Inferior parietal cortex (tissue), 1 donor: Measurements from ENCODE around the gene AK5.

Experiments
- DNase-seq: peaks from one replicate; pipeline ENCODE4 v3.0.0-alpha.2; 2016; ENCODE audit errors: extremely low spot score

AK5 gene

DNA sequence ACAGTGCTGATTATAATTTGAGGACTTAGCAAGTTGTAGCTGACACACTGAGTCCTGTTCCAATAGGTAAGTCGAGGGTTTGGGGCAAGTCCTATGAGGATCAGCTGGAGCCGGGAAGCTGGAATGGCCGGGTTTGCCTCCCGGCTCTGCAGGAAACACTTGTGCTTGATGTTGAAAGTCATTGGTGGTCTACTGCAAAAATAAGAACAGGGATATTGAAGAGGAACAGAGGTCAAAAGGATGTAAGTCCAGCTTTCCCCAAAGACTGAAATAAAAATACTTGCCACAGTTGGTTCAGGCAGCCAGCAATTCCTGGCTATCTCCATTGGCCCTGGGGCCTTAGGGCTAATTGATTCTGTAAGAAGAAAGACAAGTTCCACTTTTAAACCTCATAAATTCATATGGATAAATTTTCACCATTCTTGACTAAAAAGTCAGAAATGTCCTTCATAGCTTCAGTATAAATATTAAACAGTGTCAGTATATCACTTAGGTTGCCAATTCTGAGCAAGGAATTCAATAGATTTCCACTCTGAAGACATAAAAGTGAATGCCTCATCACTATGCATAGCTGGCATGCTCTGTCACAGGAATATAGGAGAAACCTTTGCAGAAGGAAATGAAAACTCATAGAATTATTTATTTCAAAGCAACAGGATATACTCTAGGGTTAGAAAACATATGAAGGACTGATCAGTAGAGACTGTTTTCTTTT, 165.2 kb downstream of the AK5 start:
- no peak for DNase-seq

DNA sequence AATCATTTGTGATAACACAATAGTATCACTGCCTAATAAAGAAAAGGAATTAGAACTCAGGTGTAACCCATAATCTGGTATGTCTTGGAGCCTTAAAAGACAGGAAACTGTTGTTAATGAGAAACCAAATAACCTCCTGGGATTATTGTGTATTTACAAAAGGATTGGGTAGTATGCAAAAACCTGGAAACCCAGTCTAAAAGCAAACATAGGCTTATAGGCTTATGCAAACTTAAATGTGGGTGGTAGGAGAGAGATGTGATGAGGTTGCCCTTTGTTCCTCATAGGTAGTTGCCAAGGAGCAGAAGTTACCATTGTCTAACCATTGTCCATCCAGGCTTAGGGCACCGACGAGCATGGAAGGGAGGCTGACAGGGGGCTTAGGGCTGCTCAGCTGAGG, 165.8 kb downstream of the AK5 start:
- DNase-seq: no peak

DNA sequence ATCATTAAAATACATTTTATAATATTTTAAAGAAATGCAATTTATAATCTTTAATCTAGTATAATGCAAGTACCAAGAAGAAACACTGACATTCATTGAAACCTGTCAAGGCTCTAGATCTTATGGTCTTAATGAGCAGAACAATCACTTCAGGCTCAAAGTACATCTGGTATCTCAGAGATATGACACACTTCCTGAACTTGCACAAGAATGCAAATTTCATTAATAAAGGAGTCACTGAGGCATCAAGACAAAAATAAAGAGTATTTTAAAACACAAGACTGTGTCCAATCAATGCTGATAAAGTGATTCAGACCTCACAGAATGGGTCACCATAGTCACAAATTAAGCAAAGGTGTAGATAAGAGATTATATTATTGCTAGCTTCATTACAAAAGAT, 178.1 kb downstream of the AK5 start:
- no peak for DNase-seq

DNA sequence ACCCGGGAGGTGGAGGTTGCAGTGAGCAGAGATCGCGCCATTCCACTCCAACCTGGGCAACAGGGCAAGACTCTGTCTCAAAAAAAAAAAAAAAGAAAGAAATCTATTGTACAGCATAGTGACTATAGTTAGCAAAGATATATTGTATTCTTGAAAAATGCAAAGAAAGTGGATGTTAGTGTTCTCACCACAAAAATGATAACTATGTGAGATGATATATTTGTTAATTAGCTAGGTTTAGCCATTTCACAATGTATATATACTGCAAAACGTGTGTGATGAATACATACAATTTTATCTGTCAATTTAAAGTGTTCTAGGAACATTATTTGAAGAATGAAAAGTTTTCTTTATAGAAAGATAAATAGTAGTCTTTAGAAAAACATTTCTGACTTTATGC, 179.9 kb downstream of the AK5 start:
- no peak for DNase-seq

DNA sequence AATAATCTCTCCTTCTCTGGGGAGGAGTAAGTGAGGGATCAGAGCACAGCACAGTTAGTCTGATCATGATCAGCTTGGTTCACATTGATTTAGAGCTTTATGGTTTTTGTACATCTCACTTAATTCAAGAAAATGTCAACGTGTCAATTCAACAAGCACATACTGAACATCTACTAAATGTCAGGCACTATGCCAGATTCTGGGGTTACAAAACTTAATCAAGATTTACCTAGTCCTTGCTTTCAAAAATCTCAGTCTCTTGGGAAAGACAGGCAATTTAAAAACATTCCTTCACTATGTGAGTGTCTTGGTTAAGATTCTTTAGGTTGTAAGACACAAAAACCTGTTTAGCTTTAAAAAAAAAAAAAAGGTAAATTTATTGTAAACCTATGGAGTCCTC, 181.4 kb downstream of the AK5 start:
- no peak for DNase-seq

DNA sequence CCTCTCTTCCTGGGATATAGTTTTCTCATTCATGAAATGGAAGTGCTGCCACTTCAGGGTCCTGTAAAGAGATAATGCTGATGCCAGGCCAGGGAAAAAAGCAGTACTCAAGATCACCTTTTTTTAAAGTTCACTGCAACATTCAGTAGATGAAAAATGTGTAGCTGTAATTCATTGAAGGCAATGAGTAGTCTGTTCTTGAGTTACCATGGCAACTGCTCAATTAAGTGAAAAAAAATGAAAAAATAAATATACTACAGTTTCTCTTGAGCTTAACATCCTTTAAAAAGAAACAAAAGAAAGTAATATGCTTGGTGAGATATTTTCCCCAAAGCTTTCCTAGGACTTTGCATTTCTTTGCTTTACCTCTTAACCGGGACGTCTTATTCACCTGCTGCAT, 183.3 kb downstream of the AK5 start:
- DNase-seq: no peak

DNA sequence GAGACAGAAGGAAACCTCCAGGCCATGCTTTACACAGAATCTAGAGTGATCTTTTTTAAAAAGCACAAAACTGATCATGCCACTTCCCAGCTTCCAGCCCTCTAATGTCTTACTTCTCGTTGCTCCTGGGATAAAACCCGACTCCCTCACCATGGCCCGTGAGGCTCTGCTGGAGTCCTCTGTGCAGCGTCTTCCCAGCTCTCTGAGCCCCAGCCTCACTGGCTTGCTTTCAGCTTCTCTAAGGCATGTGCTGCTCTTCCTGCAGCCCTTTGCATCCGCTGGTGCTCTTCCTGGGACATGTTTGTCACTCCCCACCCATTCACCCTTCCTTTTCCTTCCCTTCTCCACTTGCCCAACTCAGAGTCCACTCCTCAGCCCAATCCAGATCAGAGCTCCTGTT, 184.1 kb downstream of the AK5 start:
- DNase-seq: no peak

DNA sequence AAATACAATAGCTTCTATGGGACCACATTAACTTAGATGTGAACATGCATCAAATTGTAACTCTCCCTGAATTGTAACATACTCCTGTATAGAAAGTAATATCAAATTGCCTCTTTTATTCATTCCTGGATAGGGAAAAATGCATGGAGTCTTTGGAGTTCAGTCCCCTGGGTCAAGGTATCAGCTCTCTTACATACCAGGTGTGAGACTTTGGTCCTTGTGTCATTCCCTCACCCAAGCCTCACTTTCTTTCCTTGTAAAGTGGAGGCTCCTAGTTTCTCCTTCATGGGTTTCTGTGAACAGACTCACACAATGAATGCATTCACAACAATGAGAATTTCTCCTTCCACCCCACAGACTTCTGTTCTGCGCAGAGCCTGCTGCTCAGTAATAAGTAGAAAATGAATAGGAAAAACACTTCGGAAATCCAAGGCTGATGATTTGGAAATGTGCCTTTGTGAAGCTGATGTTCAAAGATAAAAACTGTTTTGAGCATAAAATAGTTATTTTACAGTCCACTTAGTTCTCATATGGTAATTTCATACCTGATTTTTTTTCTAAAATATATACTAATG, 185.3 kb downstream of the AK5 start:
- peak; percentile 56 for DNase-seq

DNA sequence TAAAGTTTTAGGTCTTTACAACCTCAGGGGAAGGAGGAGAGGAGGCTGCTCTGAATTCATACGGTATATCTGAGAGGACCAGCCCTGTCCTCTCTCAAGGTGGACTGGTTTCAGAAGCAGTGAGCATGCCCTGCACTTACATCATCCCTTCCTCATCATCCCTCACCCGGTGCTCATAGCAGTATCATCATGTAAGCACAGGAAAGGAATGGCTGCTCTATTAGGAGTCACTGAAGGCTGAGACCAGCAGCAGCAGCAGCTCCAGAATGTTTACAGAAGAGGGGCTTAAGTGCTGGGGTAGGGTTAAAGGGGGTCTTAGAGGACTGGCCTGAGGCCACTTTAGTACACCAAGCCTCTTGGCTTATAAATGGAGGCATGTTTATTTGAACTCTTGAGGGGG, 185.9 kb downstream of the AK5 start:
- no peak for DNase-seq

DNA sequence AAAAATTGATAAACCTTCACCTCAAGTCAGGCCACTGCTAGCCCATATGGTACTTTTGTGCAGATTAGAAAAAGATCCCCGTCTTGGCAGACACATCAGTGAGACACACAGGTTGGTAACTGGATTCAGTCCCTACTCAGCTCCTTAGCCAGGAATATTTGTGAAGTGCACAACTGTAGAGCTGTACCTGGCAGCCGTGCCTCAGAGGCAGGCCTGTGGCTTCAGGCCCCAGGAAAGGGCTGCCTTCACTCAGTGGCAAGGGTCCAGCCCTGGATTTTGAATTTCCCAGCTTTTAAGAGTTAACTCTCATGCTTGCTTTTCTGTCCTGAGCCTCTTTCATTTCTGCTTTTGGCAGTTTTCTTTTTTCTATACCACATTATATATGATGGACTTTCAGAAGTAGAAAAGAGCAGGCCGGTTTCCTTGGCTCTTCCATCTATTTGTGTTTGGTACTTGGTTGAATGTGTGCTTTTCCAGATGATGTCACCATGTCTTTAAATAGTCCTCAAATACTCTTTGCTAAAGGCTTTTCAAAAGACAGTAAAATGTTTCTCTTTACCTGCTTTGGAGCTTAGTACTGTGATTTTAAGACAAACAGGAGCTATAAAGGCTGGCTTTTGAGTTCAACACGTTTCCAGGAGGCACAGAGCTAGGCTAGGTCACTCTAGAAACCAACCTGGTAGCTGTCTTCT, 186.6 kb downstream of the AK5 start:
- DNase-seq: peak; percentile 61

DNA sequence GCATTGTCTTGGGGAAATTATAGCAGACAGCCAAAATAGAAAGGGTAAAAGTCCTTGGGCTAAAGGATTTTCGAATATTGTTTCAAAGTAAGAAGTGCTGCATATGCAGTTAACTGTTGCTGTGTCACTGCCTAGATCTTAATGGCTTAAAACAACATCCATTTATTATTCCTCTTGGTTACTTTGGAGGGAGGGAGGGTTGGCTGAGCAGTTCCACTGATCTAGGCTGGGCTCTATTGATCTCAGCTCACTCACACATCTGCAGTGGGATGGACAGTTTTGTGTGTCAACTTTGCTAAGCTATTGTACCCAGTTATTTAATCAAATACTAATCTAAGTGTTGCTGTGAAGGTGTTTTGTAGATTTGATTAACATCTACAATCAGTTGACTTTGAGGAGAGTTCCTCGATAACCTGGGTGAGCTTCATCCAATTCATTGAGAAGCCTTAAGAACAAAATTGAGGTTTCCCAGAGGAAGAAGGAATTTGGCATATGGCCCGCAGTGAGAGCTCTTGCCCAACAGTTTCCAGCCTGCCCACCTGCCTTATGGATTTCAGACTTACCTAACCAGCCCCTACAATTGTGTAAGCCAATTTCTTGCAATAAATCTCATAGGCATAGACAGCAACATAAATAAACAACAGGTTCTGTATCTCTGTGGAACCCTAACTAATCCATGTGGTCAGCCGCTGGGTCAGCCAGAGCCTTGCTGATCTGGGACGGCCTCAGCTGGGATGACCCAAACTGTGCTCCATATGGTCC, 187.3 kb downstream of the AK5 start:
- DNase-seq: no peak

DNA sequence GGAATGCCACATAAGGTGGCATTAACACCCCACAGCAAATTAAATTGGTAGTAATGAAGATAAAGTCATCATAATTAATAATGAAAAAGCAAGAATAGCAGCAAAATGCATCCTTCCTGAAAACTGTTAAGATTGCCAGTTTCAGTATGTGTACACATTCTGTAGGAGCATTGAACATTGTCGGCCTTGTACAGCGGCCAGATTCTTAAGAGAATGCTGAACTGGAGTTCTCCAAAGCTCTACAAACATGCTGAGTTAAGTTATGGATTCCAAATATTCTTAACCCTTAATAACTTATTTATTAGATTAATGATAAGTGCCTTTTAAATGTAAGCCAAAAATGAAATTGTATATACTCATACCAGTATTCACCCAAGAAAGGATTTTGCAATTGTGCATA, 189.9 kb downstream of the AK5 start:
- DNase-seq: no peak

DNA sequence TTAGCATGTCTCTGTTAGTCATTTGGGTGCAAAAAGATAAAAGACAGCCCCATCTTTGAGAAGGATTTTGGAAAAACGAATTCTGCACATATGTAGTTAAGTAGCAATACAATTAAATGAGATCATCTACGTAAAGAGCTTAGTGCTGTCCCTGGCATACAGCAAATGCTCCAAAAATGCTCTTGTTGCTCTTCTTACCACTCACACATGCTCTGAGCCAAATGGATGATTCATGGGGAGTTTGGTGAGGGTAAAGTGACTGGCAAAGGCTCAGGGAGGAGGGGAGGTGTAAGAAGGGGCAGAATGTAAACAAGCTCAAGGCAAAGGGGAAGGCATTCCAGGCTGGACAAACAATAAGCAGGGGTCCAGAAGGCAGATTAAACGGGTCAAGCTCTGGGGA, 191.9 kb downstream of the AK5 start:
- no peak for DNase-seq

DNA sequence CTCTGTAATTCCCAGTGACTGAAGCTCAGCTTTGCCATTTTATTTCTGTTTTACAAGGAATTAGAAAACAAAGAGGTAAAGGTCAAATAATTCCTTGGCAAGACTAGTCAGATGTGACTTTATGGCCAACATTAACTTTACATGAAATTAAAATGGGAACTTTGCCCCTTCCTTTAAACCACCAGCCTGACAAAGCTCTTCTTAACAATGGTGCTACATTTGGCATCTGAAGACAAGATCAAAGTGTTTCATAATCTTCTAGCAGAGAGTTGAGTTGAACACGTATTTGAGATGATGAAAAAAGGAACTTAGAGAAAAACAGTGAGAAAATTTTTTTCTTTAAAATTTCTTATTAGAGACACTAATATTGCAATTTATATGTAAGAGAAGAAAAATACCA, 193.8 kb downstream of the AK5 start:
- no peak for DNase-seq

DNA sequence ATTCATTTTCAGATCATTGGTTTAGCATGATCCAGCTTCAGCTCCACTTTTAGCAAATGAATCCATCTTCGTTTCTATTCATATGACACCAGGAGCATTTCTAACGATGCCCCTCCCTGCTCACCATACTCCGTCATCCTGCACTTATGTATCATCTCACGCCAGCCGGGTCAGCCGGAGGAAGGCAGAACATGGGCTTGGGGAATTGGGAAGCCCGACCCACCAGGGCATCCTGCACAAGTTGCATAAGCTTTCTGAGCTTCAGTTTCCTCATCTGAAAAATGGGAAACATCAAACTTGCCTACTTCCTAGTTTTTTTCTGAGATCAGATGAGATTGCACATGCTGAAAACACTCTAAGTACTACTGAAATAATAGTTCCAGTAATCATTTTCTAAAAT, 194.7 kb downstream of the AK5 start:
- DNase-seq: no peak

DNA sequence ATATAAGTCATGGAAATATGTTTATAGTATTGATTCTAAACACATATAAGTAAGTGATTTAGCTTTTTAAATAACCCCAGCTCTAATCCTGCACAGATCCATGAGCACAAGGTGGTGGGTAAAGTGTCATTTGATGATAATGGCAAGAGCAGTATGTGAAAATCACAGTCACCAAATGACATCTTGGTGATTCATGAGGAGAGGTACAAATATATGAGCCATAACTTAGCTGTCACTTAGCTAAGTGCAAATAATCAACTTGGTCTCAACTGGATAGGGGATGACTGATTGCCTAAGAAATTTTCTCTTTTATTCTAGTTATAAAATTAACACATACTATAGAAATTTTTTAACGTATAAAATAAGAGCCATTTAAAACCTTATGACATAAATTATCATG, 202.5 kb downstream of the AK5 start:
- no peak for DNase-seq

DNA sequence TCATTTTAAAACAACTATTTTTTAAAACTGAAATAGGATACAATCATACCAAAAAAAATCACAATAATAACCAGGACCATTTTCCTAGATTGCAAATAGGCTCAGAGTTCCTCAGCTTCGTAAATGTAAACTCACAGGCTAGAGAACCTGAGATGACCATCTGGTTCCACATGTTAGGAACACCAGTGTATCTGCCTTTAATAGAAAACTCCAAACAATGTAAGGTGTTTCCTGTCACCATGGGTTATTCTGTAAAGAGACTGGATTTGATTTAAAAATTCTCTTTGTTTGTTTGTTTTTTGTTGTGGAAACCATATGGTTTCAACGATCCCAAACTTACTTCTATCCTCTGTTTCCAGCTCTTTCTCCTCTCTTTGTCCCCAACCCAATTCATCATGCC, 203.1 kb downstream of the AK5 start:
- DNase-seq: no peak

DNA sequence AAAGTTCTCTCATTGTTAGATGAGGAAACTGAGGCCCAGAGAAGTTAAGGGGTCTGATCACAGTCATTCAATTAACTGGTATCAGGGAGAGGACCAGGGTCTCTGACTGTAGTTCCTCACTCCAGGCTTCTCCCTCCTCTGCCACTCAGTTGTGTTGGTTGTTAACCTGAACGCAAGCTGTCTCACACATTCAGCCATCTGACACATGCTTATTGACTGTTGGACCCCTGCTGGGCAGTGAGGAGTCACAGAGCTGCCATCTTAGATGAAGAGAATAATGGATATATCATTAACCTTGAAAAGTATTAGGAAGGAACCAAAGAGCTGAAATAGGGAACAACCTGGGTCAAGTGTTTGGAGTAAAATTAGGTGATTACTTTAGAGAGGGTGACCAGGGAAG, 205.8 kb downstream of the AK5 start:
- no peak for DNase-seq

DNA sequence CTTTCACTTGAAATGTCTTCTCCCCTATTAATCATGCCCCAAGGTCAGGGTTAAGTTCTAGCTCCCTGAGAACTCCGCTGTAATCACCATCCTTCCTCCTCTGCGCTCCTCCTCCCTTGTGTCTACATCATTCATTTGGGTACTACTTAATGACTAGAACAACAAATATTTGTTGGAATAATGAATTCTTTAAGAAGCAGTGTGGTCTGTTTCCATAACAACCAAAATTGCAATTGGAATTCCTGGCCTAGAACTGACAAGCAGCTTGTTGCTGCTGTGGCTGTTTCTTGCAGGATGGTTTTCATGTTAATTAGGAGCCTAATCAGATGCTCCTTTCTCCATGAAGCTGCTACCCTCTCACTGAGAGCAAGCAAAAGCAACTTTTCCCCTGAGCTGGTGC, 208.1 kb downstream of the AK5 start:
- no peak for DNase-seq

DNA sequence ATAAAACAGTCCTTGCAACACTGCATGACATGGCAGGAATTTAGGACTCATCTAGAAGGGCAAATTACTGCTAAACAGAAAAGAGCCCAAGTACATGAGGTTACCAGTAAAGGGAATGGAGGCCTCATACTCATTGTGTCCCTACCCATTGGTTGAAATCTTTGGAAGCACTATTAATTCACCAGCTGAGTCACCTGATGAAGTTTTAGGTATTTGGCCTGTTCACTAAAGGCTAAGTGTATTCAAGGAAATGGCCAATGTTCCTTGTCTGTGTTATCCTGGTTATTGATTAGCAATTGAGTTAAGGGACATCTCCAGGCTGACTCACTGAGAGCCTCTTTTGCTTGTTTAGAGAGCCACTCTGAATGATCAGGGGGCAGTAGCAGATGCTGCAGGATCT, 212.2 kb downstream of the AK5 start:
- DNase-seq: no peak

DNA sequence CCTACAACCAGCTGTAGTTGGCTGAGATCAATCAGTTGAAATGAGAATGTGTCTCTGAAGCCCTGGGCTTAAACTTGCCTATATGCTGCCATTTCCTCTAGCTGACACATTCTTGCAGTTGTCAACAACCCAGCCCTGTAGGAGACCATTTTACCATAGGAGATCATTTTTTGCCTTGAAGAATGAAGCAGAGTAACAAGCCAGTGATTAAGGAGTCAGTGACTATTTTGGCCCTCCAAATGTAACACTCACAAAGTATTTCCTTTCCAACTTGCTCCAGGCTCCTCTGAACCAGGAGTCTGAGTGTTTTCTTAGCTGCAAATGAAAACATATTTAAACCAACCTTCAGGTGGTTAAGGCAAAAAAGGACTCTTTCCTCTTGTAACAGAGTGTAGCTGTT, 217.1 kb downstream of the AK5 start:
- DNase-seq: no peak

DNA sequence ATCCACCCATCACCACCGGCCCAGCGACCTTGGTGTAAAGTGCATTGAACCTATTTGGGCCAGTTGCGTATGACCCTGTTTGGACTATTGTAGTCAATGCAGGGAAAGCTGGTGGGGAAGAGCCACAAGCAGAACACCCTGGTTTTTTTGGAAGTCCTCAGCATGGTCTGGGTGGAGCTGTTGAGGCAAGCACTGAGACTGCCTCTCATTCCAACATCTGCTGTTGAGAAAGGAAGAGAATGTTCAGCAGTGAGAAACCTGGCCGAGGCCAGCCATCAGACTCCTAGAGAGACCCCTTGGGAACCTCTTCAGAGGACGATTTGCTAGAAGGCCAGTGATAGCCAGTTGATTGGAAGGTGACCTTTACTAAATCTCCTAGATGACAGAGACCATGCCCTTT, 217.6 kb downstream of the AK5 start:
- DNase-seq: no peak

DNA sequence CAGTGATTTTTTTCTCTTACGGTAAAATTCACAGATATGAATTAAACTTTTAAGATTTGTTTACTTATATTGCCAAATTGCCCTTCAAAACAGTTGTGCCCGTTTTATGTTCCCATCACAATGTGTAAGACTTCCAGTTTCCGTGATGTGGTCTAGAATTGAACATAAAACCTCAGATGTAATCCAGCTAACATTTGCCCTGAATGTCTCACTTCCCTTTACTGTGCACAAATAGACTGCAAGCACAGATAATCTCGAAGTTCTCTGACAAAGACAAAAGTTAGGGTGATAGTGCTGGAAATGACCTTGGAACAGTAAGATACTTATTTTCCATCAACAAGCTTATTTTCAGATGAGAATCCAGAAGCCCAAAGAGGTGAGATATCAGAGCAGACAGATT, 223.2 kb downstream of the AK5 start:
- DNase-seq: no peak
